RPMI7951 (cell line): Measurements from ENCODE around the gene LDHA. TPM values are rescaled to one million over a fixed set of nuclear protein-coding genes. Genes with fewer than 3 reads are reported as not detected.
A peak's percentile ranks its signal among the peaks of the same experiment; 100 is the strongest.

ENCODE experiments used
- DNase-seq: peaks from one replicate; pipeline ENCODE4 v3.0.0-alpha.2; 2012; ENCODE audit warnings: low read depth
- total RNA-seq: library from RNA; depleted of rRNA; stranded (reverse); fragments of >200 nt; shearing (Covaris generic); gene quantifications from 2 replicates; pipeline ENCODE4 v1.2.3, GENCODE V29; 2014; rRNA removed

The LDHA gene
- 1,614 and 1,664 TPM in 2 replicates for total RNA-seq

- peak; percentile 96 for DNase-seq
Observed at GRCh38 chr11:18394275-18394927, at the start of gene LDHA. LDHA (plus strand) TSS chr11:18394563; CDS start chr11:18396843, 2,280 bp downstream.

DNA sequence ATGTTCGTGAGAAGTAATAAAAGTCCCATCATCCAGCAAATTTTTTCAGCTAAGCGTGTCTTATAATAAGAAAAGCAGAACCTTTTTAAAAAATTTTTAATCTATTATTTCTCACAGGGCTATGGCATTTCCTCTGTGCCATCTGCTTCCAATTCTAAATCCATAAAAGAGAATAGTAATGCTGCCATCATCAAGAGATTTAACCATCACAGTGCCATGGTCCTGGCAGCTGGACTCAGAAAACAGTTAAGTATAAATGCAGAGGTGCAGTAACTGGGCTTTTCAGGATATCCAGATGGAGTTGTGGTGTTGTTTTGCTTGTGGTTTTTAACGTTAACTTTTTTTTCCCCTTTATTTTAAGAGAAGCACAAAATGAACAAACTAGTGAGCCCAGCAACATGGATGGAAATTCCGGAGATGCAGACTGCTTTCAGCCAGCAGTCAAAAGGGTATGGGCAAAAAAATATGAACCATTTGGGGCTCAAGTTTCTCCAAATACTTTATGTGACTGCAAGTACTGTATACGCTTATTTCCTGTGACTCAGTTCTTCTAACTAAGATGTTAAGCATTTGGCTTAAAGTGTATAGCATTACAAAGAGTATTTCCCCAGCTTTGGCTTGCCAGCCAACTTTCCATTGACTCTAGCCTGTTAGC lies 46.8 kb upstream of the LDHA start:
- DNase-seq, result peak; percentile 25

DNA sequence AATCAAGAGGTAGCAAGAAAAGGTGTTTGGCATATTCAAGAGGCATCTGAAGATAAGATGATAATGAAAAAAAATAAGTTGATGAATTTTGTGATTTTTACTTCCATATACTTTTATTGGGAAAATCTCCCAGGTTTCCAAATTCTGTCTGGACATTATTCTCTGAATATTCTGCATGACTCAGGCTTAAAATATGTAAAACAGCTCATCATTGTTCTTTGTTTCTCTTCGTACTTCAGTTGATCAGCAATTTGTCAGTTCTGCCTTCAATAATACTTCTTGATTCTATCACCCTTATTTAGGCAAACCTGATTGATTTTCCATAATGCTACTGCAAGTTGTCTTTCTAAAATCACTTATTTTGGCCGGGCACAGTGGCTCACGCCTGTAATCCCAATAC lies 41.8 kb upstream of the LDHA start:
- DNase-seq, result peak; percentile 6

DNA sequence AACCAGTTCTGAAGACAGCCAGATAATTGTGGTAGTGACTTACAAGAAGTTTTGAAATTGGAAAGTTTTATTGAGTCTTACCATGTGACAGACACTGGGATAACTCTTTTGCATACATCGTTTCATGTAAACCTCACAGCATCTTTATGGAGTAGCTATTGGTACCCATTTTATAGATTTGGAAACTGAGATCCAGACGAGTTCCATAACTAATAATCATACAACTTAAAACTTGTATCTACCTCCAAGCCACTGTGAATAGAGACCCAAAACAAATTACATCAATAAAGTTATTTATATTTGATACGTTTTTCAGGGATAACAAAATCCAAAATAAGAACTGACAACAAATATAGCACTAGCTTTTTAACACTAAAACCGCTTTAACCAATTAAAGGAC lies 35.7 kb upstream of the LDHA start:
- DNase-seq, result no peak

GRCh38 chr11:18361154-18361553 lies 33.2 kb upstream of the LDHA start:
- DNase-seq, result no peak

DNA sequence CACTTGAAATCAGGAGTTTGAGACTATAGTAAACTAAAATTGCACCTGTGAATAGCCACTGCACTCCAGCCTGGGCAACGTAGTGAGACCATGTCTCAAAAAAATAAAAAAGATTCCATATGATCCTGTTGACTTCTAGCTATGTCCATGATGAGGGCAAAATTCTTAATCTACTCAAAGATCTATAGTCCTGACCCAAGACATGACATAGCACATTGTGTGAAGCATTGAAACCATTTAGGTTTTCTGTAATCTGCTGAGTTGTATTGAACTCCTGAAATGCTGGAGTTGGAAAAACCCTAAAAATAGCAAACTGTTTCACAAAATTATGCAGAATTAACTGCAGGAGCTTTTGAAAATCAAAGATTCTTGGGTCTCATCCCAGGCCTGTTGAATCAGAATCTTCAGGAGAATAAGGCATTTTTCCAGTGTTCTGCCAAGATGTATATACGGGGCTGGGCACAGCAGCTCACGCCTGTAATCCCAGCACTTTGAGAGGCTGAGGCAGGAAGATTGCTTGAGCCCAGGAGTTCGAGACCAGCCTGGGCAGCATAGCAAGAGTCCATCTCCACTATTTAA lies 29.8 kb upstream of the LDHA start:
- no peak for DNase-seq

DNA sequence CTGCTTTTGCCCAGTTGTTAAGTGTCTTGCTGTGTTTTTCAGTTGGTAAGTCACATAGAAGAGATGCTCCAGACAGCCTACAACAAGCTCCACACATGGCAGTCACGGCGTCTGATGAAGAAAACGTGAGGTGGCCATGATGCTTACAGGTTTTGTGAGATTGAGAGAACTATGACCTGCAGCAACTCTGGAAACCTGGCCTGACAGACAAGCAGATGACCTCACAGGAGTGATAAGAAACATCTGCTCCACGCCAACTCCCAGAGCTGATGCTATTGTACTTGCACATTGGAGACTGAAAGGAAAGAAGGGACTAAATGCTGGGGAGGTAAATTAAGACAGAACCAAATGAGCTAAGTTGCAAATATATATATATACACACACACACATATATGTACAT lies 28.6 kb upstream of the LDHA start:
- DNase-seq, result no peak

GRCh38 chr11:18366286-18366685 lies 28.1 kb upstream of the LDHA start:
- no peak for DNase-seq

GRCh38 chr11:18367431-18367830 lies 26.9 kb upstream of the LDHA start:
- DNase-seq, result peak; percentile 11

GRCh38 chr11:18368221-18368620 lies 26.1 kb upstream of the LDHA start:
- no peak for DNase-seq

DNA sequence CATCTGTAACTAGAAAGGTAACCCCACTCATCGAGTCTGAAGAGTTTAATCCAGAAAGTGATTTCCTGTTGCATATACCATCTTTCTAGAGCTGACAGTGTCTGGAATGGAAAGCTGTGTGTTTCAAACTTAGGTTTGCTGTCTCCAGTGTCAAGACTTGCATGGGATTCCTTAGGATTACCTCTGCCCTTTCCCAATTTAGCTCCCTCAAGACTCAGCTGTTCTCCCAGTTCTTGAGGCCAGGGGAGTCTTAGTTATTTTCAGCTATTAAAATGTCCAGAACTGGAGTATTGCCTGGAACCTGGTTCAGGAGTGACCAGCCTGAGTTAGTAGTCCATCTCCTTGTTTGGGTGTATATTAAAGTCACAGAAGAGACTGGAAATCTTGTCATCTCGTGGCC lies 25.0 kb upstream of the LDHA start:
- no peak for DNase-seq

DNA sequence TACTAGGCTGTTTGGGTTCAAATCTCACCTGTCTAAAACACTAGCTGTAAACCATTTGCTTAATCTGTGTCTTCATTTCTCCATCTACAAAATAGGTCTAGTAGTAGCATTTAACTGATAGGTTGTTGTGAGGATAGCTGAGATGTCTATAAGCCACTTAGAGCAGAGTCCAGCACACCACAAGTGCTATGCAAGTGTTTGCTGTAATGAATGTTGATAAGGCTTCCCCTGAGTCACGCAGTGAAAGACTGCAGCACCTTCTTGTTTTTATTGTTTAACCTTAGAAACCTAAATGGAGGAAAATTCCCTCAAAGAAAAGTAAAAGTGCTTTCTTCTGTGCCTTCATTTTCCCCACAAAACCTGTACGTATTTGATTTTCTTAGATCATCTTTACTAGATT lies 23.1 kb upstream of the LDHA start:
- DNase-seq, result no peak

DNA sequence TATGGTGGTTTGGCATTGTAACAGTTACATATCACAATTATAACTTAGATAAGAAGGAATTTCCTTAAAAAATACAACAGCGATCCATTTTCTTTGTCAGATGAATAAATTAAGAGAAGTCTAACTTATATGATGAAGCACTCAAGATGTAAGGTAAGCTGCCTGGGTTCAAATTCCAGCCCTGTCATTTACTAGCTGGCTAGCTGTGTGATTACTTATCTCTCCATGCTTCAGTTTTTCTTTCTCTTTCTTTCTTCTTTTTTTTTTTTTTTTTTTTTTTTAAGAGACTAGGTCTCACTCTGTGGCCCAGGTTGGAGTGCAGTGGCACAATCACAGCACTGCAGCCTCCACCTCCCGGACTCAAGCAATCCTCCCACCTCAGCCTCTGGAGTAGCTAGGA lies 22.2 kb upstream of the LDHA start:
- DNase-seq, result no peak

DNA sequence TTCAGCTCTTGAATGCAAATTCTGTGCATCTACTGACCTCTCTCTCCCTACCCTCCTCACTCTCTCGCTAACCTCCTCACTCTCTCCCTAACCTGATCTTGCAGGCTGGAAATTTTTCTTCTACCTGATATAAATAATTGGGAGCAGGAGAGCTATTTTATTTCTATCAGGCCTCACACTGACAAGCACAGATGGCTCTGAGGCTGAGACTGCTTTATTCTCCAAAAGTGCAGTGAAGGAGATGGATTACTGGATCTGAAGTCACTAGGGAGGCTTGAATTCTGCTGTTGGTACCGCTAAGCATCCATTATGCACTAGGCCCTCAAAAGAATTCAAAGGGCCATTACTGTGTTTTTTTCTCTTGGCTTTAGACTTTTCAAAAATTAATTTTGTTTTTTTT lies 19.4 kb upstream of the LDHA start:
- no peak for DNase-seq

GRCh38 chr11:18375941-18376340 lies 18.4 kb upstream of the LDHA start:
- no peak for DNase-seq

- no peak for DNase-seq
Observed at GRCh38 chr11:18379201-18379600, 15.2 kb upstream of the LDHA start.

DNA sequence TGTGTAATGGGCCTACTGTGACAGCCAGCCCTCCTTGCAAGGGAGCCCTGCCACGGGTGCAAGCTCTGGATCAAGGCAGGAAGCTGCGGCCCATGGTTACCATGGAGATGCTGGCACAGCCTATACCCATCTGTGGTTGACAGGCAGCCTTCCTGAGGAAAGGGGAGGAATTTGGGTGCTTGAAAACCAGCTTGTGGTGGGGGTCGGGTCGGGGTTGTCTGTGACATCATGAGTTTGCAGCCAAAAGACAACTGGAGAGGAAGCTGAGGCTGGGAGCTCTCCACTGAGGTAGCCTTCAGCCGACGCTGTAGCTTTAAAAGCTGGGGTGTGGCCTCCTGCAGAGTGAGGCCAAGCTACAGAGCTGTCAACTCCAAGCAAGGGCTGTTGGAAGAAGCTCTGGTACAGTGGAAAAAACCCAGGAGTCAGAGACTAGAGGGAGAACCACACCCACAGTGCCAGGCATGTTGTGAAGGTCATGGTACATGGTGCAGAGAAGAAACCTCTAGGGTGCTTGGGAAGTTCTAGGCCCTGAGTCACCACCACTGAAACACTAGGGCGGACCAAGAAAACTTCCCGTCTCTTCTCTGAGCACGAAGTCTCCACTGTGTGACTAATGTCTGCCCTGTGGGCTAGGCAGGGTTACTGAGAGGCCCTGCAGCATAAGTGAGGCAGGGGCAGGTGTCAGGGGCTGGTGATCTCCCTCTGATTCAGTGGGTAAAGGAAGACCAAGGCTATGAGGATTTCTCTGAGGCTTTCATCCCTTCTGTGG lies 10.8 kb upstream of the LDHA start:
- DNase-seq, result peak; percentile 99

GRCh38 chr11:18384157-18384641 lies 10.2 kb upstream of the LDHA start:
- DNase-seq, result peak; percentile 95

GRCh38 chr11:18390088-18390487 lies 4.3 kb upstream of the LDHA start:
- DNase-seq, result no peak

DNA sequence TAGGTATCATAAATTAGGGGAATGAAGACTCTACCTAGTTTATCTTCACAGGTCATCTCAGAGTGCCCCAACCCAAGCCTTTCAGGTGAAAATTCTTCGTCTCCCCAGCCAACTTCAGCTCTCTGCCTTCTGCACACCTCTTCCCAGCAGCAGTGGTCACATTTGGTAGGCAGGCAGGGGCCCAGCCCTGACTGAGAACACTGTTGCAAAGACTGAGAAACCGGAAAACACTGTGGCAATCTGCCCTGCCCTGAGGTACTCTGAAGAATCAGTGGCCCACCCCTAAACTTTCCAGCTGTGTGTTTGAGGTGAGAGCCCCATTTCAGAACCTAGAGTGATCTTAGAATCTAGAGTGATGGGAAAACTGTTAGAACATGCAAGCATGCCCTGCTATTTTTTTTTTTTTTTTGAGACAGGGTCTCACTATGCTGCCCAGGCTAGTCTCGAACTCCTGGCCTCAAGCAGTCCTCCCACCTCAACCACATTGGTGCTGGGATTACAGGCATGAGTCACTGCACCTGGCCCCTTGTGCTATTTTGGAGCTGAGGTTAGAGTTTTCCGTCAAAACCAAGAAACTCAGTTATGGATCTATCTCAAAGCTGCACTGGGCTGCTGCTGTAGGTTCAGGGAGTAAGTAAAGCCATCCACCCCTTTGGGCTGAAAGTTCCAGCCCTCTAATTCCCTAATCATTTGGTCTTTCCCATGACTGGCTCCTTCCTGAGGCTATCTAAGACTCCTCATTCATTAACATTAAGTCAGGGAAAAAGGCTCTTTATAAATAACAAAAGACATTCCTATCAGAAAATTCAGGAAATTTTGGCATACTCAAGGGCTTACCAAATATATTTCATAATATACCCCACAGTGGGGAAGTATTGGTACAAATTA lies 1.7 kb upstream of the LDHA start:
- peak; percentile 42 for DNase-seq

DNA sequence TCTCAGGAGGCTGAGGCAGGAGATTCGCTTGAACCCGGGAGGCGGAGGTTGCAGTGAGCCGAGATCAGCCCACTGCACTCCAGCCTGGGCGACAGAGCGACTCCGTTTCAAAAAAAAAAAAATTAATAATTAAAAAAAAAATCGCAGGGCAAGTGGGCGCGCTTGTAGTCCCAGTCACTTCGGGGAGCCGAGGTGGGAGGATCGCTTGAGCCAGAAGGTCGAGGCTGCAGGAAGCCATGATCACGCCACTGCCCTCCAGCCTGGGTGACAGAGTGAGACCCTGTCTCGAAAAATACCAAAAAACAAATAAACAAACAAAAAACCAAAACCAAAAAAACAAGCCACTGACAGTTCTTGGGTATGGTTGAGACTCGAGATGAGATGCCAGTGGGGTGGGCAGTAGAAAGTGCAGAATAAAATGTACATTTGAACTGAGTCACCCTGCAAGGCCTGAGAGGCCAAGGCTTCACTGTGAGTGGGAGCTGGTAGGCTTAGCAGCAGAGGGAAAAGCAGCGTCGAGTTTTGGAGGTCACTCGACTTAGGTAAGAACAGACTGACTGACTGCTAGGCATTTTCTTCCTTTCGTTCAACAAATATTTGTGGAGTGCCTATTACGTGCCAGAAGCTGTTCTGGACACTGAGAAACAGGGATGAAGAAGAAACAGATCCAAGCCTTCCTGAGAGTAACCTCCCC lies 635 bp upstream of the LDHA start:
- DNase-seq, result no peak
